GM19452 (cell line): Measurements from ENCODE around the gene TBX18.

ENCODE experiments used
- ATAC-seq: cut with Tn5 transposase; IDR thresholded peaks from one replicate; pipeline ENCODE4 v1.9.1; 2021; ENCODE audit not compliant: unreplicated experiment

Gene TBX18

DNA sequence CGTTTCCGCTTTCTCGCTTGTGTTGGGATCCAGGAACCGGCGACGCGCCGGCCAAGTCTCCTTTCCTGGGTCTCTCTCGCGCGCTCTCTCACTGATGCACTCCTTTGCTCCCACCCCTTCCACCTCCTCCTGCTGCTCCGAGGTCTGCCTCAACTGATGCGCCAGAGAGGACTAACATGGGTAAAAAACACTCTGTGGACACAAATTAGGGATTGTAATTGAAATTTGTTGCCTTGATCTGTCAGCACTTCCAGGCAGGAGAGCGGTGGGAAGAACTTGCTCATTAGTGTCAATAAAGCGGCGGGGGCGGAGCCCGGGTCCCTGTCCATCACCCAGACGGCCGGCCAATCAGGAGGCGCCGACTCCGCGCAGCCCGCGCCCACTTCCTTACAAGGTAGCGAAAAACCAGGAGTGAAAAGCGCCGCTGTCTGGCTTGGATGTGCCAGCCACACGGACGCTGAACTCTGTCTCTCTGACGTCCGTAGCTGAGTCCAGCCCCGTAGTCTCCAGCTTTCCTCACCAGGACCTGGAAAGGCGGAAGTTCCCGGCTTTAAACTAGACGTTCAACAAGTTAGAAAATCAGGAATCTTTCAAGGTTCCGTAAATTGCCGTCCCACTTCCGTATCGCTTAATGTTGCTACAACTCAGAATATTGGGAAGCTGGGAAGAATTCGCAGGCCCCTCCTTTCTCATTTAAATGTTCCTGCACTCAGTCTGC lies at the start of gene TBX18:
Gene TBX18 (minus strand): TSS at position 267 of the 718 bp plus-strand sequence. CDS start 417 bp downstream, outside the sequence.
- no peak for ATAC-seq

DNA sequence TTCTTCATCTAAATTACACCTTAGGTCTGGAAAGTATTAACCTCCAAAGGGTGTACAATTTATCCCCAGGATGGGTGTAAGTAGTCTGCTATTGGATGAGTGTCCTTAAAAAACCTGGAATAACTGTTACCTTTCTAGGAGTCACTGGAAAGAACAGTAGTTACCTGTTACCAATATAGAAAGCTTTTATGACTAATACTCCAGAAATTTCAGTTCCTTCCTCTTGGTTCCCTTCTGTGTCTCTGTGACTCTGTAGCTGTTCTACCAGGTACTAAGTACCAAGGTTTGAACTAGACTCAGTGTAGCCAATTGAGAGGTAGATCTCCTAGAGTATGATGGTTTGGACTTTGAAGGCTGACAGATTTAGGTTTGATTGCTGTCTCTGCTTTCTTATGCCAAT lies 47.0 kb upstream of the TBX18 start:
- no peak for ATAC-seq

DNA sequence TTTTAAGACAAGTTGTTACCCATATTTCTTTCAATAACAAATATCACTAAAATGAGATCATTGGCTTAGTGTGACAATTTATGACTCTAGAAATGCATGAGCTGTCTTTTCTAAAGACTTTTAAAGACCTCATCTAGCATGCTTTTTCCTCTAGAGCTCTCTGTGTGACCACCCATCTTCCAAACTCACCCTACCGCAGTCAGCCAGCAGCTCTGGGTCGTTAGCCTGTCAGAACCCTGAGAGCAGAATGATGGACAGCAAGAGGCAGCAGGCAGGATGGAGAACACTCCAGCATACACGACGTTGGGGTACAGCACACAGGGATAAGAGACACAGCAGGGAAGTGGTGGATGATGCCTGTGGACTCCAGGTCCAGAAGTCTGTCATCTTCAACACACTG lies 45.1 kb upstream of the TBX18 start:
- ATAC-seq, result no peak

DNA sequence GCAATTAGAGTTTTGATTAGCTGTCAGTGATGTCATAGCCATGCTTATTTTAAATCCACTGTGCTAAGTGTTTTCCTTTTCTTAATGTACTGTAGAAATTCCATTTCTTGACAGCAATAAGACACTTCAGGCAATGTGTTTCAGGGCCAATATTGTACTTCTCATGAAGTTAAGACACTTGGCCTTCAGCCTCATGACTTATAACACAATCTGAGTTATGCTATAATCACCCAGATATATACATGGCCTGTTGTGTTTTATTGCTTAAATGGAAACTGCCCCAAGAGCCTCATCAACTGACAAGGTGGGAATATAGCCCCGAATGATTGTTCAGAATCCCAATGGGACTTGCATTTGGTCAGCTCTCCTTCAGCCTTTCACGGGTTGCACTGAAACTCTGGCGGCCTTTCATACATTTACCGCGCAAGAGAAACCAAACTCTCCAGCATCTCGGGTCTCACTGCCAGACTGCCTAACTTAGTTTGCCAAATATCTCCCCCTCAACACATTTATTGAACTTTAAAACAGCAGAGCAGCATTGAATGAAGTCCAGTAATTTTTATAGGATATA lies 44.2 kb upstream of the TBX18 start:
- no peak for ATAC-seq

DNA sequence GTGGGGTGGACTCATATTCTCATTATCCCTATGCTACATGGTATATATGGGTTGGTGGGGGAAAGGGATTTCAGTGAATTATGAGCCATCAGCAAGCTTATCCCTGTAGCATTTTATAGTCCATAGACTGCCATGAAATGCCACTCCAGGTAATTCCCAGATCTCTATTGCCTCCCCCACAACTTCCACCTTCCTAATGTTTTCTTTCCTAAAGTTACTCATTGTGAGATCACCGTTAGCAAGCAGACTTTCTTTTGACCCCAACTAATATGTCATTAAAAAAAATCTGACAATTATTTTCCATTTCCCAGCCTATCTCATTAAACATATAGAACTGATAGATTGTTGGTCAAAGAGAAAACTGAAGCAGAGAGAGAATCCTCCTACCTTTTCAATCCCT lies 40.7 kb upstream of the TBX18 start:
- ATAC-seq, result no peak

GRCh38 chr6:84804720-84805119 lies 40.3 kb upstream of the TBX18 start:
- no peak for ATAC-seq

DNA sequence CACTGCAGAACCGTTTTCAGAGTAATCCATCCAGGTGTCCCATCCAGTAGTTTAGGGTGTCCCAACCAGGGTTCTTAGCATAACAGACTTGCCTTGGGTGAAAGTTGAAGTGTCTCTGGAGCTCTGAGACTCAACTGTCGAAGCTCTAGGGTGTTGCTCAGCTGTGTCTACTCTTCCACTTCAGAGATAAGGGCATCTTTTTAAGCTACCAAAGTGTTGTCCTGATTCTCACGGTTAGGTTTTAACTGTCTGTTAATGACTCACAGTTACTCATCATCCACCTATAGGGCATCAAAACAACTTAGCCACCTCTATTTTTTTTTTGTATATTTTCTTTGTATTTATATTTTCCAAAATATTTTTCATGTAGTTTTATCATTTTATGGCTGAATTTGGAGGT lies 36.9 kb upstream of the TBX18 start:
- ATAC-seq, result no peak

- no peak for ATAC-seq
Measured at GRCh38 chr6:84798257-84798656, 33.9 kb upstream of the TBX18 start.

- no peak for ATAC-seq
Measured at GRCh38 chr6:84796343-84796742, 31.9 kb upstream of the TBX18 start.

GRCh38 chr6:84791927-84792326 lies 27.5 kb upstream of the TBX18 start:
- ATAC-seq, result no peak

DNA sequence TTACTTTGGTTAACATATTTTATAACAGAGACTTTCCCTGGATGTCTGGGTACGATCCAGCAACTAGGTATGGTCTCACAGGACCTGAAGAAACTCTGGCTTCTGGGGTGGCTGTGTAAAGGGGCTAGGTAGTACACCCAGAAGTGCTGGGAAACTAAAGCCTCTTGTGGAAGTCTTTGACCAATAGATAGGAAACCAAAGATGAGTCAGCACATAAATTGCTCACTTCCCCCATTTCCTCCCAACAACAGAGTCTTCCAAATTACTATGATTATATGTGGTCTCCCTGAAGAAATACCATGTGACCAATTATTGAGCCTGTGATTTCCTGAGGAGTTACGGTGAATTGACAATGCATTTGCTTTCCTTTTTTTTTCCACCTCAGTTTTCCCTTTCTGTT lies 26.8 kb upstream of the TBX18 start:
- ATAC-seq, result no peak

DNA sequence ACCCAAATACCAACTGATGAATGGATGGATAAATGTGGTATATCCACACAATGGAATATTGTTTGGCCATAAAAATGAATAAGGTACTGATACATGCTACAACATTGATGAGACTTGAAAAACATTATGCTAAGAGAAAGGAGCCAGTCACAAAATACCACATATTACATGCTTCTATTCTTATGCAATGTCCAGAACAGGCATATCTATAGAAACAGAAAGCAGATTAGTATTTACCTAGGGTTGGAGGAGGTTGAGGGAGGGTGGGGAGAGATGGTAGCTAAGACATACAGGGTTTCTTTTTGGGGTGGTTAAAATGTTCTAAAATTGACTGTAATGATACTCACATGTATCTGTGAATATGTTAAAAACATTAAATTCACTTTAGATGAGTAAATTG lies 24.8 kb upstream of the TBX18 start:
- no peak for ATAC-seq

DNA sequence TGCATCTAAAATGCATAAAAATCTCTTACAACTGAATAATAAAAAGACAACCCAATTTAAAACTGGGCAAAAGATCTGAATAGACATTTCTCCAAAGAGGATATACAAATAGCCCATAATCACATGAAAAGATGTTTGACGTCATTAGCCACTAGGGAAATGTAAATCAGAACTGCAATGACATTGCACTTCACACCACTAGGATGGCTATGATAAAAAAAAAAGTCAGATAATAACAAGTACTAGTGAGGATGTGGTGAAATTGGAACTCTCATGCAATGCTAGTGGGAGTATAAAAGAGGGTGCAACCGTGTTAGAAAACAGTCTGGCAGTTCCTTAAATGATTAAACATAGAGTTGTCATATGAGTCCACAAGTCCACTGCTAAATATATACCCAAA lies 24.3 kb upstream of the TBX18 start:
- no peak for ATAC-seq

GRCh38 chr6:84785671-84786070 lies 21.3 kb upstream of the TBX18 start:
- no peak for ATAC-seq

- no peak for ATAC-seq
Measured at GRCh38 chr6:84779917-84780316, 15.5 kb upstream of the TBX18 start.

DNA sequence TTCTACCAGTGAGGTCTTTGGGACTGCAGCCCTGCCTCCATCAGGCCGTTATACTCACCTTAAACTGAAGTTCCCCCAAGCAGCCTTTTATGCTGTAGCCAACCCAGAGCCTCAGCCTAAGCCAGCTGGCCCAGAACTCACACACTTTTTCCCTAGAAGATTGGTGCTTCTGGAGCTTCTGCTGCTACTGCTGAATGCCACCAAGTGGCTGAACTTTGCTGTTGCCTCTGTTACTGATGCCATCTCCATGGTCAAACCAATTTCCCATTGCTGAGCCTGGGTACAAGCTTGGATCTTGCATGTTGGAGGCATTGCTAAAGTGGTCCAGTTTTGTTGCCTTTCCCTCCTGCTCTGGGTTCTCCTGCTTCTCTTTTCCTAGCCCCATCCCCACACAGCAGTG lies 15.0 kb upstream of the TBX18 start:
- ATAC-seq, result no peak

- ATAC-seq, result no peak
Measured at GRCh38 chr6:84777888-84778287, 13.5 kb upstream of the TBX18 start.

- ATAC-seq, result no peak
Measured at GRCh38 chr6:84776392-84776791, 12.0 kb upstream of the TBX18 start.

DNA sequence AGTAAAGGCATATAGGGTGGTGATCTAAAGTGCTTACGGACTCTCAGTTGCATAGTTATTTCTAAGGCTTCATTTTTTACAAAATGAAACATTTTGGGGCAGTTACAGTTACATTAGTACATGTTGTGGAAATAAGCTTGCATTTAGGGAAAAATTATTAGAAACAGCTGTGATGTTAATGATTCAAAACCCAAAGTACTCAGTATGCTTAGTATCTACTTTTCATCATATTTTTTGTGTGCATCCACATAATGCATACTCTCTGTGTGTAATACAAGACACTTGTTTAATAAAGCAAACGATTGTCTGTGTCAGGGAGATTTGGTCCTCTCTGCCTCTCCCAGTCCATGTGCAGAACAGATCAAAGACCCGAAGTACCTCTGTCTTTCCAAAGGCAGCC lies 11.4 kb upstream of the TBX18 start:
- ATAC-seq, result no peak

- ATAC-seq, result no peak
Measured at GRCh38 chr6:84774985-84775284, 10.5 kb upstream of the TBX18 start.

- peak; percentile 71 for ATAC-seq
Measured at GRCh38 chr6:84774157-84774984, 10.0 kb upstream of the TBX18 start.

DNA sequence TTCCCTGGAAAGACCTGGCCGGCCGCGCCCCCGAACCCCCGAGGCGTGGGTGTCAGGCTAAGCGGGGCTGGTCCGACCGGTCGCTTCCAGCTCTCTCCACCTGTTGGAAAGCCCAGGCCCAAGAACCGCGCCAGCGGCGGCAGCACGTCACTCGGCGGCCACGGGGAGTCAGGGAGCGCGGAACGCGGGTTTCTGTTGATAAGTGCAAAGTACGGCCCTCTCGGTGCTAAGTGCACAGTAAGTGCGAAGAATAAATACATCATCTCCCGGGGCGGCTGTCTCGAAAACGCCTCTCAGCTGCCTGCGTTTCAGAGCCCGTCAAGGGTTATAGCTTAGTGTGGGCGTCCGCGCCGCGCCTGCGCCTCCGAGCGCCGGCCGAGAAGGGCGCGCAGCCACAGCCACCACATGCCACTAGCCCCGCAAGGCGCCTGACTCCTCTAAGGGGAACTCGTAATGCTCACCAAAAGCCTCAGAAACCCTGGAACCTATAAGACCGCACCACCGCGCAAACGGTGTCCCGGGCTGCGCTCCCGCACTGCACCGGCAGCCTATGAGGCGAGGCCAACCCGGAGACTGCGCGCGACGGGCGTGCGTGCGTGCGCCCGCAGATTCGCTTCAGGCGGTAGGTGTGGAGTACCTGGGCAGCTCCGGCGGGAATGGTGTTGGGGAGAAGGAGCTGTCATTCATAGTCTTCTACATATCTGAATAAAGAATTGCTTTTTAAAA lies 9.2 kb upstream of the TBX18 start:
- ATAC-seq, result no peak
